GM18508 (cell line): ENCODE results near the gene CBLC.

Experiments
- ATAC-seq: cut with Tn5 transposase; IDR thresholded peaks from one replicate; pipeline ENCODE4 v1.9.1; 2021; ENCODE audit warnings: moderate number of reproducible peaks; ENCODE audit not compliant: insufficient read depth, unreplicated experiment

Gene CBLC

GRCh38 chr19:44746616-44746945, 31.1 kb upstream of the CBLC start:
- ATAC-seq = no peak

GRCh38 chr19:44746946-44747738, 30.5 kb upstream of the CBLC start:
- no peak for ATAC-seq

- no peak for ATAC-seq
Measured at GRCh38 chr19:44747739-44748425, 29.8 kb upstream of the CBLC start.

- no peak for ATAC-seq
Measured at GRCh38 chr19:44748426-44749254, 29.1 kb upstream of the CBLC start, which contains the start of gene BCL3. Gene BCL3 (plus strand): TSS chr19:44748708. CDS start chr19:44748791, 83 bp downstream.

DNA sequence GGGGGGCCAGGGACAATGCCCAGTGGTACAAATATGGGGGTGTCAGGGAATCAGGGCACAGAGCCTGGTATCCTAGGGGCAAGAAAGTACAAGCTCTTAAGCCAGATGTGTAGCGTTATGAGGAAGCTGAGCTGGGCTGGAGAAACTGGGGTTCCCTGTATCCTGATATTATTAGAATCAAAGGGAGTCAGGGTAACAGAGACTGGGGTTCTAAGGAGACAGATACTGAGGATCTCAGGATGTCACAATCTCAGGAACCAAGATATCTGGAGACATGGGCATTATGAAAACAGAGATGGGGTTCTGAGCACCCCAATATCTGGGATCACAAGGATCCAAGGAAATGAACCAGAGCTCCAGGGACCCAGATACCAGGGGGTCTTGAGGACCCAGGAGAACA, 28.4 kb upstream of the CBLC start:
- ATAC-seq = no peak

DNA sequence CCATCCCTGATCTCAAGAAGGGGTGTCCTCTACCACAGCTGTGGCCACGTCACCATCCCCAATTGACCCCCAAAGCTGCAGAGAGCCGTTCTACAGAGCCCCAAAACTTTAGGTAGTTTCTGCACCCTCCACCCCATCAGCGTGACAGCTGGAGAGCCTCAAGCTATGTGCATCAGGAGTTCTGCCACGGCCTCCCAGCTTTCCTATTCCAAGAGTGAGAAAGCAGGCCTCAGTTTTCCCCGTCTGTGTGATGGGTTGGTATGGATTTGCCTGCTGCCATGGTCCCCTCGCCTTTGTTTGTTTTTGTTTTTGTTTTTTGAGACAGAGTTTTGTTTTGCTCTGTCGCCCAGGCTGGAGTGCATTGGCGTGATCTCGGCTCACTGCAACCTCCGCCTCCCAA, 27.7 kb upstream of the CBLC start:
- ATAC-seq = no peak

DNA sequence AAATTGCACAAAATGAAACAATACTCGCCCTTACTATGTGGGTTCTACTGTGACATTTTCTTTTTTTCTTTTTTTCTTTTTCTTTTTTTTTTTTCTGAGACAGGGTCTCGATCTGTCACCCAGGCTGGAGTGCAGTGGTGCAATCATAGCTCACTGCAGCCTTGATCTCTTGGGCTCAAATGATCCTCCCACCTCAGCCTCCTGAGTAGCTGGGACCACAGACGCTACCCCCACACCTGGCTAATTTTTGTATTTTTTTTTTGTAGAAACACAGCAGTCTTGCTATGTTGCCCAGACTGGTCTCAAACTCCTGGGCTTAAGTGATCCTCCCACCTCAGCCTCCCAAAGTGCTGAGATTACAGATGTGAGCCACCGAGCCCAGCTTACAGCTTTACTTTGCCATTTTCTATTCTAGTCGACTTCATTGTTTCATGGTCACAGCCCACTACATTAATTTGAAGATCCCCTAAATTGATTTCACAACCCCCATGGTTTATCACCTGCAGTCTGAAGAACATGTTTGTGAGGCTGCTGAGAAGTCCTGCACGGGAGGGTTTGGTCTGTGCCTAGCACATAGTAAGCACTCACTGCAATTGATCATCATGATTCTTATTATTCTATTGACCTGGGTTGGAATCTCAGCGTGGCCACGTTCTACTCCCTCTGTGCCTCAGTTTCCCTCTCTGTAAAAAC, 25.4 kb upstream of the CBLC start:
- ATAC-seq = no peak

GRCh38 chr19:44752816-44753625, 24.7 kb upstream of the CBLC start:
- ATAC-seq = no peak

DNA sequence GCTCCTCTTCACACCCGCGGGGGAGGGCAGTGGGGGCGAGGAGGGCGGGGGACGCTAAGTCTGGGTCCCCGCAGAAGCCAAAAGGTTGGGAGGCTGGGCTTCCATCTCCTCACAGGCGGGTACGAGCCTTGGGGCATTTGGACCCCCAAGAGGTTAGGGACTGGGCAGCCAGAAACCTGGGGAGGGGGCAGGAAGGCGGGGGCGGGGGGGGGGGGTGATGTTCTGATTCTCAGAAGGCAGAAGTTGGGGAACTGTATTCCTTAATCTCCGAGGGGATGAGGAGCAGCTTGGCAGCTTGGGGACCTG, 24.1 kb upstream of the CBLC start:
- ATAC-seq = no peak

- ATAC-seq = no peak
Measured at GRCh38 chr19:44753932-44754749, 23.5 kb upstream of the CBLC start.

DNA sequence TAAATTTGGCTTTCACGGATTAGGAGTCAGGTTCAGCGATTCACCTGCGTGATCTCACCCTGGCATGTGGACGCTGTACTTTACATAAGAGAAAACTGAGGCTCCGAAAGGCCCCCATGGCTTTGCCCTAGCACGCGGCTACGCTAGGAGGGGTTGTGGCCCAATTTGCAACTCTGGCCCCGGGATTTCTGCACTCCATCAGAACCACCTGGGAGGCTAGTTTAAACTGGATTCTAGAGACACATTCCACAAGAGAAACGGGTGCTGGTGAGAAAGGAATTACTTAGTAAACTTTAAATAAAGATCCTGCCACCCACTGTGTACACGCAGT, 23.0 kb upstream of the CBLC start:
- ATAC-seq = no peak

DNA sequence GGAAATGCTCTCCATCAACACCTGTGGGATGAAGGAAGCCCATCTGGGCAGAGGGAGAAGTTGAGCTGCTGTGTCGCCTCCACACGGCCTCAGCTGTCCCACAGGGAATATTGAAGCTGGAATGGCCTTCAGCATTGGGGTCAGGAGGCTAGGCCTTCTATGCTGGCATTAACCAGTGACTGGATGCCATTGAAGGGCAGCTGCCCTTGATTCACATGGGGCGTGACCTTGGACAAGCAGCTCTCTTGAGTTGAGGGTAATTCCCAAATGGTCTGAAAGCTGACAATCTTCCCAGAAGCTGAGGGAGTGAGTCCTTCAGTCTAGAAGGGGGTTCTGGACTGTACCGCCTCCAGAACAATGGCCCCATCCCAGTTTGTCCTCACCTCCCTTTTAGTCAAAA, 22.5 kb upstream of the CBLC start:
- ATAC-seq = no peak

DNA sequence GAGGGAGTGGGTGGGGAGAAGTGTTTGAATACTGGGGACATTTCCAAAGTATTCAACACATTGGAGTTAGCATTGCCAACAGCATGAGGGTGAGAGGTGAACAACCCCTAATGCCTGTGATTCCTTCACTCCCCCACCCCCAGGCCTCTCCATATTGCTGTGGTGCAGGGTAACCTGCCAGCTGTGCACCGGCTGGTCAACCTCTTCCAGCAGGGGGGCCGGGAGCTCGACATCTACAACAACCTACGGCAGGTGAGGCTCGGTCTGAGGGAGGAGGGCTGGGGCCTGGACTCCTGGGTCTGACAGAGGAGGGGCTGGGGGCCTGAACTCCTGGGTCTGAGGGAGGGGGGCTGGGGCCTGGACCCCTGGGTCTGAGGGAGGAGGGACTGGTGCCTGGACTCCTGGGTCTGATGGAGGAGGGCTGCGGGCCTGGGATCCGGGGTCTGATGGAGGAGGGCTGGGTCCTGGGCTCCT, 21.6 kb upstream of the CBLC start:
- no peak for ATAC-seq

- ATAC-seq = no peak
Measured at GRCh38 chr19:44757057-44757734, 20.5 kb upstream of the CBLC start.

- no peak for ATAC-seq
Measured at GRCh38 chr19:44757735-44758505, 19.8 kb upstream of the CBLC start.

- ATAC-seq = no peak
Measured at GRCh38 chr19:44758596-44758995, 19.1 kb upstream of the CBLC start.

DNA sequence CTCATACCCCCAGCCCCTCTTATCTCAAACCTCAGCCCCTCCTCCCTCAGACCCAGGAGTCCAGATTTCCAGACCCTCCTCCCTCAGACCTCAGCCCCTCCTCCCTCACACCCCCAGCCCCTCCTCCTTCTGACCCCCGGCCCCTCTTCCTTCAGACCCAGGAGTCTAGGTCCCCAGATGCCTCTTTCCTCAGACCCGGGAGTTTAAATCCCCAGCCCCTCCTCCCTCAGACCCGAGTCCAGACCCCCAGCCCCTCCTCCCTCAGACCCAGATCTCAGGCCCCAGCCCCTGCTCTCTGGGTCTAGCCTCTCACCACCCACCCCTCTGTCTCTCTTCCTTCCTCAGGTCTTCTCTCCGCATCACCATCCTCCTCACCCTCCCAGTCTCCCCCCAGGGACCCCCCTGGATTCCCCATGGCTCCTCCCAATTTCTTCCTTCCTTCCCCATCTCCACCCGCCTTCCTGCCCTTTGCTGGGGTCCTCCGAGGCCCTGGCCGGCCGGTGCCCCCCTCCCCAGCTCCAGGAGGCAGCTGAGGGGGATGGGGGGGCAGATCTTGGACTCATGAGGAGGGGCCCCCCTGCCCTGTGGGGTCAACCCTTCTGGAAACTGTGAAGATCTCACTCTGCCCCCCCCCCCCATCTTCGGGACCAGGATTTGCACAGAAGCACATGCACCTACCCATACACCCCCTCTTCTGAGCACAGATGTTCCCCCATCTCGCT, 18.4 kb upstream of the CBLC start:
- no peak for ATAC-seq
